ENCODE data around the gene CXCL6.

DNA sequence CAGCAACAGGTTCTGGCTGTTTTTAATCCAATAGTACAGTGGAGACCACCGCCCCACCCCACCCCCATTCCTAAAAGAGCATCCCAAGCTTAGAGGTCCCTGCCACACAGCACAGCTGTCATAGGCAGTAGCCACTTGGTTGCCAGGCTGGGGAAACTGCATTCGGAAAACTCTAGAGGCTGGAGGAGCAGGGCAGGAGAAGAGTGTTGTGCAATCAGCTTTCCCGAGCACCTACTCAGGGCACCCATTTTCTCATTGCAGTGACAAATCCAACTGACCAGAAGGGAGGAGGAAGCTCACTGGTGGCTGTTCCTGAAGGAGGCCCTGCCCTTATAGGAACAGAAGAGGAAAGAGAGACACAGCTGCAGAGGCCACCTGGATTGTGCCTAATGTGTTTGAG lies 33.8 kb downstream of the CXCL6 start:
- TF ChIP-seq CTCF (conservative IDR thresholded peaks at IDR 0.05) = no peak
- TF ChIP-seq ZFX (IDR thresholded peaks at IDR 0.05) = no peak

All from C4-2B (cell line).